Upper lobe of right lung (tissue), 1 donor: ENCODE data around the gene PADI2. TPM values are rescaled to one million over a fixed set of nuclear protein-coding genes. Genes with fewer than 3 reads are reported as not detected.

ENCODE experiments used
- ATAC-seq: fragments of 200-7000 bp; cut with Tn5 transposase; one replicate; pipeline ENCODE4 v1.9.1; 2020; ENCODE audit warnings: mild to moderate bottlenecking, moderate library complexity
- DNase-seq: peaks from one replicate; pipeline ENCODE4 v3.0.0-alpha.2; 2020
- H3K27ac ChIP-seq: fragments of 200-600 bp; one replicate; pipeline ENCODE4 v1.8.0; 2022
- H3K27me3 ChIP-seq: fragments of 200-600 bp; one replicate; pipeline ENCODE4 v1.8.0; 2022; ENCODE audit warnings: mild to moderate bottlenecking
- H3K36me3 ChIP-seq: fragments of 200-600 bp; one replicate; pipeline ENCODE4 v1.8.0; 2022
- H3K4me1 ChIP-seq: fragments of 200-600 bp; one replicate; pipeline ENCODE4 v1.8.0; 2022
- H3K4me3 ChIP-seq: fragments of 200-600 bp; one replicate; pipeline ENCODE4 v1.8.0; 2022; ENCODE audit warnings: mild to moderate bottlenecking
- H3K9me3 ChIP-seq: fragments of 200-600 bp; one replicate; pipeline ENCODE4 v1.8.0; 2022
- intact Hi-C: fragments of 100-400 bp; cut with DNase I; formaldehyde crosslinking; loops from one replicate; pipeline ENCODE4 v1.11.0; 2022
- total RNA-seq: library from RNA; stranded (reverse); fragmentation: NEBNext Ultra II Directional; extraction: Animal tissue kit (Norgen Biotek cat#: 25700); gene quantifications from one replicate; pipeline ENCODE4 v1.2.1, GENCODE V29; 2021
- TF ChIP-seq, protein P1 (sequence below): fragments of 200-600 bp; IDR thresholded peaks from one replicate; pipeline ENCODE4 v1.8.0; 2022; ENCODE audit warnings: antibody characterized with exemption
- donor health status: DM: no; HTN: yes; CAD: no; lungs with severe emphysema.

The PADI2 gene
- total RNA-seq, 1 donor from 2014 or later: 20.0 TPM

- no peaks in the 10 kb centered on the region for H3K9me3 ChIP-seq
- no peak for ATAC-seq
- no peaks in the 10 kb centered on the region for H3K4me1 ChIP-seq
- no peaks in the 10 kb centered on the region for H3K27me3 ChIP-seq
- no peak for DNase-seq
- intact Hi-C loops: no loop called here
- TF ChIP-seq, protein P1, sequence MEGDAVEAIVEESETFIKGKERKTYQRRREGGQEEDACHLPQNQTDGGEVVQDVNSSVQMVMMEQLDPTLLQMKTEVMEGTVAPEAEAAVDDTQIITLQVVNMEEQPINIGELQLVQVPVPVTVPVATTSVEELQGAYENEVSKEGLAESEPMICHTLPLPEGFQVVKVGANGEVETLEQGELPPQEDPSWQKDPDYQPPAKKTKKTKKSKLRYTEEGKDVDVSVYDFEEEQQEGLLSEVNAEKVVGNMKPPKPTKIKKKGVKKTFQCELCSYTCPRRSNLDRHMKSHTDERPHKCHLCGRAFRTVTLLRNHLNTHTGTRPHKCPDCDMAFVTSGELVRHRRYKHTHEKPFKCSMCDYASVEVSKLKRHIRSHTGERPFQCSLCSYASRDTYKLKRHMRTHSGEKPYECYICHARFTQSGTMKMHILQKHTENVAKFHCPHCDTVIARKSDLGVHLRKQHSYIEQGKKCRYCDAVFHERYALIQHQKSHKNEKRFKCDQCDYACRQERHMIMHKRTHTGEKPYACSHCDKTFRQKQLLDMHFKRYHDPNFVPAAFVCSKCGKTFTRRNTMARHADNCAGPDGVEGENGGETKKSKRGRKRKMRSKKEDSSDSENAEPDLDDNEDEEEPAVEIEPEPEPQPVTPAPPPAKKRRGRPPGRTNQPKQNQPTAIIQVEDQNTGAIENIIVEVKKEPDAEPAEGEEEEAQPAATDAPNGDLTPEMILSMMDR: no peak
- H3K36me3 ChIP-seq: no peaks in the 10 kb centered on the region
- no peak overlapping the region for H3K27ac ChIP-seq
- H3K4me3 ChIP-seq: no peak overlapping the region
These were observed 39.0 kb downstream of the PADI2 start for GRCh38 chr1:17080085-17080759.

- Histone ChIP-seq H3K27ac (no peak overlapping the region), H3K4me1 (no peaks in the 10 kb centered on the region)
These were observed 40.0 kb downstream of the PADI2 start for GRCh38 chr1:17078991-17079868.

GRCh38 chr1:17075470-17076255 is 43.6 kb downstream of the PADI2 start:
- no peak overlapping the region for H3K27ac ChIP-seq
- intact Hi-C loops: no loop called here
- DNase-seq (no peak), ATAC-seq (peak; percentile 81)
- no peak overlapping the region for H3K4me3 ChIP-seq
- H3K36me3 ChIP-seq: no peaks in the 10 kb centered on the region
- no peaks in the 10 kb centered on the region for H3K9me3 ChIP-seq
- H3K4me1 ChIP-seq: no peaks in the 10 kb centered on the region
- TF ChIP-seq, protein P1: peak; percentile 32
- H3K27me3 ChIP-seq: no peaks in the 10 kb centered on the region

More at GRCh38 chr1:17078991-17079868, 40.0 kb downstream of the PADI2 start:
- Histone ChIP-seq H3K4me3 (no peak overlapping the region), H3K36me3 (no peaks in the 10 kb centered on the region), H3K27me3 (no peaks in the 10 kb centered on the region), H3K9me3 (no peaks in the 10 kb centered on the region)
- intact Hi-C loops: no loop called here
- ATAC-seq (no peak), DNase-seq (no peak)
- TF ChIP-seq, protein P1: no peak

DNA sequence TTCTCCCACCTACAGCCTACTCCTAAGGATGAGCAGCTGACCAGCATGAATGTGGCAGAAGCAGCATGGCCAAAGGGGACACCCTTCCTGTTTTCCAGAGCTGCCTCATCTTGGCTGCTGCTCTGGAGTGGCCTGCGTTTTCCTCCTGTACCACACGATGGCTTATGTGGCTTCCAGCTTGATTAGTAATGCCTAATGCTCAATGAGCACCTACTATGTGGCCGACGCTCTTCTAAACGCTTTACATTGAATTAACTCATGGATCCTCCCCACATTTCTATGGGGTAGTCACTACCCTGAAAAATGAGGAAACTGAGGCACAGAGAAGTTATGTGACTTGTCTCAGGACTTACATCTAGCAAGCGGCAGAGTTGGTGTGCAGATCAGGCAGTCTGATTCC is 47.5 kb downstream of the PADI2 start:
- no peaks in the 10 kb centered on the region for H3K36me3 ChIP-seq
- H3K27me3 ChIP-seq: no peaks in the 10 kb centered on the region
- no peaks in the 10 kb centered on the region for H3K9me3 ChIP-seq
- no peak overlapping the region for H3K4me3 ChIP-seq
- no peak overlapping the region for H3K27ac ChIP-seq
- TF ChIP-seq, protein P1: no peak
- H3K4me1 ChIP-seq: peaks cover 5% of the 10 kb centered on the region
- DNase-seq (no peak), ATAC-seq (no peak)
- intact Hi-C loops: no loop called here

- TF ChIP-seq, protein P1: no peak
- peaks cover 5% of the 10 kb centered on the region for H3K4me1 ChIP-seq
- no peaks in the 10 kb centered on the region for H3K9me3 ChIP-seq
- H3K27ac ChIP-seq: no peak overlapping the region
- no peaks in the 10 kb centered on the region for H3K36me3 ChIP-seq
- no peak for ATAC-seq
- intact Hi-C loops: no loop called here
- H3K27me3 ChIP-seq: no peaks in the 10 kb centered on the region
- no peak overlapping the region for H3K4me3 ChIP-seq
- DNase-seq: no peak
These were observed 49.1 kb downstream of the PADI2 start for GRCh38 chr1:17070163-17070525.
